Gastroesophageal sphincter (tissue), 4 donors: Measurements from ENCODE around the gene NFATC2. TPM values are rescaled to one million over a fixed set of nuclear protein-coding genes. Genes with fewer than 3 reads are reported as not detected.
"Not testable (repeated sequence)": the region's sequence is repeated elsewhere in the genome, so short reads cannot be mapped to it uniquely, and the experiment has no call there.

Experiments
- ATAC-seq: fragments of 150-250 bp; one replicate; pipeline ENCODE4 v1.9.1; 2016; ENCODE audit warnings: mild to moderate bottlenecking, moderate library complexity
- H3K27ac ChIP-seq, 4 donors: fragments of 200-600 bp; sonication (generic) in 3 of 4; 1 replicate in 3 of 4; 2 replicates in 1 of 4; pipeline ENCODE4 v1.5.1; 2016 to 2019
- H3K27me3 ChIP-seq: fragments of 200-600 bp; sonication (generic); one replicate; pipeline ENCODE4 v1.5.1; 2019
- H3K36me3 ChIP-seq, 2 donors: fragments of 200-600 bp; sonication (generic); one replicate each; pipeline ENCODE4 v1.5.1; 2019; ENCODE audit warnings: control low read depth in 1 of 2
- H3K4me1 ChIP-seq, 3 donors: fragments of 200-600 bp; sonication (generic); 1 replicate in 2 of 3; 2 replicates in 1 of 3; pipeline ENCODE4 v1.5.1; 2016 to 2019; ENCODE audit warnings: control low read depth in 2 of 3
- H3K4me3 ChIP-seq, 2 donors: fragments of 200-600 bp; sonication (generic); one replicate each; pipeline ENCODE4 v1.5.1; 2019; ENCODE audit warnings: mild to moderate bottlenecking in 1 of 2, moderate library complexity in 1 of 2
- H3K9me3 ChIP-seq, 3 donors: fragments of 200-600 bp; sonication (generic); one replicate each; pipeline ENCODE4 v1.5.1; 2017 to 2019; ENCODE audit warnings: control low read depth in 2 of 3
- EP300 ChIP-seq: sonication (generic); formaldehyde crosslinking; IDR thresholded peaks from one replicate; pipeline ENCODE4 v1.6.1; 2017; ENCODE audit warnings: antibody characterized with exemption, mild to moderate bottlenecking
- POLR2A ChIP-seq, 2 donors: fragments of 450-650 bp; IDR thresholded peaks; one replicate each; pipeline ENCODE4 v1.6.1; 2017; ENCODE audit warnings: antibody characterized with exemption in 2 of 2, mild to moderate bottlenecking in 2 of 2, moderate library complexity in 1 of 2
- POLR2AphosphoS5 ChIP-seq: sonication (generic); formaldehyde crosslinking; IDR thresholded peaks from one replicate; pipeline ENCODE4 v1.6.1; 2017; ENCODE audit warnings: antibody characterized with exemption
- WGBS, 2 donors: methylation state at CpG; one replicate each; pipeline ENCODE4 v1.1.5; 2018; ENCODE audit warnings: low coverage in 1 of 2; 5-methylcytosine and 5-hydroxymethylcytosine counted together
- total RNA-seq, 4 donors: library from RNA; depleted of rRNA; stranded (reverse); fragments of >200 nt; gene quantifications; one replicate each; pipeline ENCODE4 v1.1.0, GENCODE V29; 2016
- TF ChIP-seq, protein P1 (sequence below), 4 experiments: fragments of 200-600 bp in 2 of 4; fragments of 450-650 bp in 2 of 4; sonication (generic) in 1 of 4; IDR thresholded peaks; one replicate each; pipeline ENCODE4 v1.5.1; 2017 to 2019; ENCODE audit warnings: antibody characterized with exemption in 4 of 4, mild to moderate bottlenecking in 2 of 4, moderate library complexity in 2 of 4

The NFATC2 gene
- total RNA-seq, 4 donors from 2014 or later, result 4.4 to 20.2 (median 9.0) TPM

DNA sequence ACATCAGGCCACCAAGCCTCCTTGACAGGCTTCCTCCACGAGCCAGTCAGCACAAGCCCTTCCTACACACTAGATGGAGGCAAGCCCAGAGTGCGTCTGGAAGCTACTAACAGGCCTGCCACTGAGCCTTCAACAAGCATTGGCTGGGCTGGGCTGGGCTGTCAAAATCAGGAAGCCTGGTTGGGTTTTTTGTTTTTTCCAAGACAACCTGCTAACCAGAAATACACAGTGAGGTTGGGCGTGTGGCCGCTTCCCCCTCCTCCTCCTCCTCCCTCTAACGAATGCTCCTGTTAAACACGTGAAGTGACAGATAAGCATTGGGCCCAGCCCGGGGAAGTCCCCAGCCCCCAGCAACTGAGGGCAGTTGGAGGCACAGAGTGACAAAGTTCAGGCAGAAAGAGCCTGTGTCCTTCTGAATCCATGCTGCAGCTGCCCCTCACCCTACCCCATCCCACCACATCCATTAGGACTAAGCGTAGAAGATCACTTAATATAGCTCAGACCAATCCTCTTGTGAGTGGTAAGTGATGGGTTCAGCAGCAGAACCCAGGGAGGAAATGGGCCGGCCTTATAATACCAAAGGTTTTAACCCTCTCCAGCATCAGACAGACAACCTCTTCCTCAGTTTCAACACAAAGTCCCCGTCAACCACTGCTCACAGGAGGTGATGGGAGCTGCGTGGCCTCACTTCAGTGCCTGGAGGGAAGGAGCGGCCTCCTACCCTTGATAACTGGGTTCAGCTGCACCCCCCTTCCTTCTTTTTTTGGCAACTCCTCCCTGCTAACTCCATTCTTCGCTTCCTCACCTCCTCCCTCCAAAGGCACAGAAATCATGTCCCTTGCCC is 1.1 kb downstream of the NFATC2 start:
- Histone ChIP-seq H3K4me1 (peaks cover 3 to 32% (median 17%) of the 10 kb centered on the region in 3 donors), H3K36me3 (no peaks in the 10 kb centered on the region), H3K4me3 (peak overlapping the region in 1 of 2 donors; percentile 56), H3K27me3 (no peaks in the 10 kb centered on the region), H3K27ac (peak overlapping the region; percentile 35 to 86 (median 82)), H3K9me3 (no peaks in the 10 kb centered on the region)
- ATAC-seq, result peak; percentile 81
- TF ChIP-seq POLR2AphosphoS5 (peak; percentile 39), EP300 (no peak), POLR2A (IDR thresholded peaks at IDR 0.05) (no peak)
- TF ChIP-seq, protein P1, sequence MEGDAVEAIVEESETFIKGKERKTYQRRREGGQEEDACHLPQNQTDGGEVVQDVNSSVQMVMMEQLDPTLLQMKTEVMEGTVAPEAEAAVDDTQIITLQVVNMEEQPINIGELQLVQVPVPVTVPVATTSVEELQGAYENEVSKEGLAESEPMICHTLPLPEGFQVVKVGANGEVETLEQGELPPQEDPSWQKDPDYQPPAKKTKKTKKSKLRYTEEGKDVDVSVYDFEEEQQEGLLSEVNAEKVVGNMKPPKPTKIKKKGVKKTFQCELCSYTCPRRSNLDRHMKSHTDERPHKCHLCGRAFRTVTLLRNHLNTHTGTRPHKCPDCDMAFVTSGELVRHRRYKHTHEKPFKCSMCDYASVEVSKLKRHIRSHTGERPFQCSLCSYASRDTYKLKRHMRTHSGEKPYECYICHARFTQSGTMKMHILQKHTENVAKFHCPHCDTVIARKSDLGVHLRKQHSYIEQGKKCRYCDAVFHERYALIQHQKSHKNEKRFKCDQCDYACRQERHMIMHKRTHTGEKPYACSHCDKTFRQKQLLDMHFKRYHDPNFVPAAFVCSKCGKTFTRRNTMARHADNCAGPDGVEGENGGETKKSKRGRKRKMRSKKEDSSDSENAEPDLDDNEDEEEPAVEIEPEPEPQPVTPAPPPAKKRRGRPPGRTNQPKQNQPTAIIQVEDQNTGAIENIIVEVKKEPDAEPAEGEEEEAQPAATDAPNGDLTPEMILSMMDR (IDR thresholded peaks at IDR 0.05), result no peak
- 26 to 37% methylated on average over 6 to 8 of the region's 13 CpGs for WGBS, 2 donors

DNA sequence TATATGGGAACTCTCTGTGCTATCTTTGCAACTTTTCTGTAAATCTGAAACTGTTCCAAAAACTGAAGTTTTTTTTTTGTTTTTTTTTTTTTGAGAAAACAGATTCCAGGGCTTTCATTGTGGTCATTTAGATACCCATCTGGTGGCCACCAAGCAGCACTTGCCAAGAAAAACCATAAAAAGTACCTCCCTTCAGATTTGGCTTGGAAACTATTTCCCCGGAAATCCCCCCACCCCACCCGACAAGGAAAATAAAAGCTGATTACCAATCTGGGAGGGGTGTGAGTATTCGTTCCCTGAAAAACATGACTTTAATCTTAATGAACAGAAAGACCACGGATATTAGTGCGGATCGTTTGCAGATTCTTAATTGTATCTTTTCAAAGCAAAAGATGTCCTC is 1.9 kb downstream of the NFATC2 start:
- ATAC-seq, result no peak
- Histone ChIP-seq H3K36me3 (no peaks in the 10 kb centered on the region), H3K4me3 (peak overlapping the region in 1 of 2 donors; percentile 56), H3K4me1 (peaks cover 3 to 32% (median 17%) of the 10 kb centered on the region in 3 donors), H3K27ac (peak overlapping the region in 3 of 4 donors; percentile 80 to 86 (median 84)), H3K27me3 (no peaks in the 10 kb centered on the region), H3K9me3 (no peaks in the 10 kb centered on the region)
- 30 to 44% methylated on average over 3 to 6 of the region's 6 CpGs for WGBS, 2 donors
- no peak for TF ChIP-seq EP300
- TF ChIP-seq POLR2AphosphoS5, result no peak
- no peak for TF ChIP-seq POLR2A (IDR thresholded peaks at IDR 0.05)
- TF ChIP-seq, protein P1 (IDR thresholded peaks at IDR 0.05), result no peak

DNA sequence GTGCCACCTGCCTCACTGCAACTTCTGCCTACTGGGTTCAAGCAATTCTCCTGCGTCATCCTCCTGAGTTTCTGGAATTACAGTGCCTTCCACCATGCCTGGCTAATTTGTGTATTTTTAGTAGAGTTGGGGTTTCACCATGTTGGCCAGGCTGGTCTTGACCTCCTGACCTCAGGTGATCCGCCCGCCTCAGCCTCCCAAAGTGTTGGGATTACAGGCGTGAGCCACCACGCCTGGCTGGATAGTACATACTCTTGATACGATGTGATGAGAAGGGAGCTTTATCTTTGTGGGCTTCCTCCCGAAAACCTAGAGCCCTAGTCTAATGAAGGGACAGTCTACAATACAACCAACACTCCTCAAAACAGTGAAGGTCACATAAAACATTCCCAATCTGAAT is 2.4 kb downstream of the NFATC2 start:
- WGBS, 2 donors, result 67 to 93% methylated on average over 2 to 3 of the region's 7 CpGs
- not testable (repeated sequence) for H3K36me3 ChIP-seq, ATAC-seq, H3K9me3 ChIP-seq, H3K27me3 ChIP-seq, H3K4me3 ChIP-seq
- Histone ChIP-seq H3K4me1 (peaks cover 3 to 32% (median 17%) of the 10 kb centered on the region in 3 donors), H3K27ac (peak overlapping the region in 1 of 4 donors; percentile 80)

- no peak for ATAC-seq
These were observed 6.1 kb downstream of the NFATC2 start for GRCh38 chr20:51536116-51537069.

More at GRCh38 chr20:51536116-51537069, 6.1 kb downstream of the NFATC2 start:
- H3K36me3 ChIP-seq, result no peaks in the 10 kb centered on the region
- no peaks in the 10 kb centered on the region for H3K9me3 ChIP-seq
- H3K27ac ChIP-seq, result no peak overlapping the region
- TF ChIP-seq EP300, result no peak
- TF ChIP-seq POLR2AphosphoS5, result no peak
- TF ChIP-seq, protein P1 (IDR thresholded peaks at IDR 0.05), result no peak
- no peak for TF ChIP-seq POLR2A (IDR thresholded peaks at IDR 0.05)
- H3K4me3 ChIP-seq, result no peak overlapping the region
- no peaks in the 10 kb centered on the region for H3K27me3 ChIP-seq
- 61 to 93% methylated on average over 3 to 4 of the region's 6 CpGs for WGBS, 2 donors
- H3K4me1 ChIP-seq, result peaks cover 1 to 31% (median 2%) of the 10 kb centered on the region in 3 donors
